ENCODE results near the gene LRRC1. TPM values are rescaled to one million over a fixed set of nuclear protein-coding genes. Genes with fewer than 3 reads are reported as not detected.

The LRRC1 gene
- total RNA-seq, 1 experiment from 2014 or later: 10.3 TPM

DNA sequence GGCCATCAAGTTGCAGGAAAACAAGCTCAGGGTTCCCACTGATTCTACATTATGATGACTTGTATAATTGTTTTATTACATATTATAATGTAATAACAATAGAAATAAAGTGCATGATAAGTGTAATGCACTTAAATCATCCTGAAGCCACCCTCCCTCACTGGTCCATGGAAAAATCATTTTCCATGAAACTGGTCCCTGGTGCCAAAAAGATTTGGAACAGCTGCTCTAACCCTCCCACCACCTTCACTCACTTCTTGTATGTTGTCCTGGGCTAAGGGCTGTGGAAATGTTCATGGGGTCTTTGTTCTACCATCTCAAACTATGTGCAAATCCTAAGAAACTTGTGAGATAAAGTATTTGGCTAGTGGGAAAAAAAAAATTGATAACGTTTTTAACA lies 133.8 kb downstream of the LRRC1 start:
- no peak overlapping the region for H2BK120ac ChIP-seq (ENCODE audit: low read depth, low read length, poor library complexity, severe bottlenecking)
- no peaks in the 10 kb centered on the region for H3K23me2 ChIP-seq (ENCODE audit: insufficient read length, low read depth, low read length, poor library complexity, severe bottlenecking)
- no peaks in the 10 kb centered on the region for H3K4me1 ChIP-seq (ENCODE audit: insufficient read depth, low read length)
- no peak overlapping the region for H3K4me3 Mint-ChIP-seq
- peaks cover 5 to 8% of the 10 kb centered on the region in 2 experiments; a peak in 4 of 5 replicates for H3K9me3 Mint-ChIP-seq
- no peak overlapping the region for H3T11ph ChIP-seq (ENCODE audit: low read length)
- H3K27me3 Mint-ChIP-seq (ENCODE audit: low read depth): peaks cover 2% of the 10 kb centered on the region; the same call in 1 of the 2 replicates
- no peaks in the 10 kb centered on the region for H3K9me3 ChIP-seq (ENCODE audit: control insufficient read depth, low read depth, low read length)
- no peak overlapping the region for H3K18ac ChIP-seq (ENCODE audit: insufficient read length, low read depth, low read length)
- no peak overlapping the region for H2BK15ac ChIP-seq (ENCODE audit: low read depth, low read length)
- WGBS (ENCODE audit: extremely low coverage, insufficient read length, low lambda C conversion rate): no CpG with 5 or more reads among the region's 1 CpG
- no peak for DNase-seq
- H4K20me1 ChIP-seq (ENCODE audit: control insufficient read depth, insufficient read depth, insufficient read length): no peaks in the 10 kb centered on the region
- no peak overlapping the region for H2AFZ ChIP-seq (ENCODE audit: low read length)
- no peak overlapping the region for H2BK20ac ChIP-seq (ENCODE audit: low read depth, low read length, poor library complexity, severe bottlenecking)
- no peak for TF ChIP-seq CTCF (conservative IDR thresholded peaks at IDR 0.05)
- no peak overlapping the region for H3K27ac ChIP-seq (ENCODE audit: insufficient read length, low read depth, low read length)
- H3K27me3 ChIP-seq (ENCODE audit: insufficient read depth, low read length): no peaks in the 10 kb centered on the region
- no peak overlapping the region for H4K5ac ChIP-seq (ENCODE audit: insufficient read length, low read depth, low read length)
- no peak overlapping the region for H3K4me2 ChIP-seq (ENCODE audit: insufficient read depth, insufficient read length, low read length)
- no peaks in the 10 kb centered on the region for H3K79me1 ChIP-seq (ENCODE audit: insufficient read depth, low read depth, low read length, poor library complexity, severe bottlenecking)
- no peak overlapping the region for H3K4ac ChIP-seq (ENCODE audit: low read depth, low read length)
- H3K9ac ChIP-seq (ENCODE audit: extremely low read depth, insufficient read length, low read length): no peak overlapping the region
- no peak overlapping the region for H3K56ac ChIP-seq (ENCODE audit: insufficient read length, low read depth, low read length)
- H2BK5ac ChIP-seq (ENCODE audit: insufficient read length, low read length): no peak overlapping the region
- no peak overlapping the region for H4K91ac ChIP-seq (ENCODE audit: insufficient read length, low read depth, low read length)
- peaks cover 3 to 7% of the 10 kb centered on the region in 2 experiments; a peak in 2 of 4 replicates for H3K4me1 Mint-ChIP-seq
- no peak overlapping the region for H3K23ac ChIP-seq (ENCODE audit: insufficient read length, low read depth, low read length)
- no peak overlapping the region for H4K8ac ChIP-seq (replicated peaks; ENCODE audit: insufficient read length, low read depth, low read length)
- H3K36me3 Mint-ChIP-seq (ENCODE audit: insufficient read depth in 1 of 3, low read depth in 3 of 3): peaks cover 3 to 19% (median 12%) of the 10 kb centered on the region in 3 experiments
- no peaks in the 10 kb centered on the region for H3K79me2 ChIP-seq (ENCODE audit: insufficient read depth, low read length)
- no peak overlapping the region for H2BK12ac ChIP-seq (ENCODE audit: insufficient read length, low read depth, low read length)
- H3K14ac ChIP-seq (ENCODE audit: insufficient read depth, low read length): no peak overlapping the region
- no peak overlapping the region for H3K27ac Mint-ChIP-seq
- no peak overlapping the region for H2AK5ac ChIP-seq (ENCODE audit: insufficient read length, low read length)

Measured in H9 (cell line).